MM.1S (cell line): ENCODE data around the gene KIZ.

Experiments used
- CTCF ChIP-seq: fragments of 300-600 bp; sonication (generic); IDR thresholded peaks from 2 replicates; pipeline ENCODE4 v1.5.1; 2016; ENCODE audit warnings: antibody characterized with exemption, low read length, mixed read lengths
- EZH2 ChIP-seq: fragments of 300-600 bp; sonication (generic); optimal IDR thresholded peaks from 2 replicates; pipeline ENCODE3; 2017; ENCODE audit warnings: low read depth, mild to moderate bottlenecking, antibody characterized with exemption, low read length, mixed read lengths
- EZH2phosphoT487 ChIP-seq: fragments of 300-600 bp; sonication (generic); IDR thresholded peaks from 2 replicates; pipeline ENCODE4 v1.6.1; 2018; ENCODE audit warnings: antibody characterized with exemption, low read length

GRCh38 chr20:21251278-21251677 is 125.4 kb downstream of the KIZ start:
- no peak for TF ChIP-seq CTCF
- TF ChIP-seq EZH2: no peak
- no peak for TF ChIP-seq EZH2phosphoT487
